GM18520 (cell line): ENCODE measurements around the gene HYAL2.
A peak's percentile ranks its signal among the peaks of the same experiment; 100 is the strongest.

Experiments
- ATAC-seq: cut with Tn5 transposase; IDR thresholded peaks from one replicate; pipeline ENCODE4 v1.9.1; 2021; ENCODE audit not compliant: unreplicated experiment

Gene HYAL2

GRCh38 chr3:50331364-50331907 is 8.9 kb upstream of the HYAL2 start:
- no peak for ATAC-seq

DNA sequence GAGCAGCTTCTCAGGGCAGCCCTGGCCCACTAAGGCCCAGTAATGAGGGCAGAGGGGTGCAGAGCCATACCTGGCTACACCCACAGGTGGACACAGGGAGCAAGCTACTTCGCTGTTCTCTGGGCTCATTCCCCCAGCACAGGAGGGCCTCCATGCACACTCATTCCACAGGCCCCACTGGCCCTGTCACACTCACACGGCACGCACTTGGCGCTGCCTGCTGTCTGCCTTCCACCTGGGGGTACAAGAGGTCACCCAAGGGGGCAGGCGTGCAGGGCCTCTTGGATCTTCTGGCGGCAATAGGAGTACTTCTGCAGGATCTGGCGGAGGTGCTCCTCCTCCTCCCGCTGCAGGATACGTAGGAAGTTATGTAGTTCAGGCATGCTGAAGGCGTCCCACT is 7.8 kb upstream of the HYAL2 start:
- ATAC-seq, result no peak

DNA sequence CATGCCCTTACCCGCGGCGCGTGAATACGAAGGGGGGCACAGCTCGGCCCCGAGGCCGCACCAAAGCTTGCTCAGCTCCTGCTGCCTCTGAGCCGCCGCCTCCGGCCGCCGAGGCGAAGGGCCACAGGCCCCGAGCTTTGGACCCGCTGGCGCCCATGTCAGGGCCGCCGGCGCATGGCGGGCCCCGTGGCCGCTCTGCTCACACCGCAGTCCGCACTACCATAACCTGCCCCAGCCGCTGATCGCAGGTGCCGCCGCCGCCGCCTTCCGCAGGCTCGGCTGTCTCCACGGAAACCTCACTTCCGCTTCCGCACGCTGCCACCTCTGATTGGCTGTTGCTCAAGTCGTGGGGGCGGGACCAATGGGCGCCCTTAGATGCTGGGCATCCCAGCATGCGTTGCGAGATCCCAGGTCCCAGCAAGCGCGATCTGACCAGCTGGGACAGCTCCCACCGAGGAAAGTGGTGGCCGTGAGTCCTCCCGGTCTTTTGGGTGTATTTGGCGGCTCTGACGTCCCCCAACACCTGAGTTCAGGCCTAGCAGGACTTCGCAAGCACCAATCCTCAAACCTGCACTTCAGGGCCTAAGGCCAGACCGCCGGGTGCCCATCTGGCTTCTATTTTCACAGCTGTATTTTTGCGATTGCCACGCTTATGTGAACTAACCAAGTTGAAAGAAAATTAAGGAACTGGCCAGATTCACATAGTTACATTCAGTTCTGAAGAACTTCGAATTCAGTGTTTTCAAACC is 5.6 kb upstream of the HYAL2 start, which contains the start of gene TUSC2:
Gene TUSC2, minus strand, starts transcription at position 281 of the 749 bp plus-strand sequence. Its CDS starts 124 bp downstream, at position 157.
- peak; percentile 76 for ATAC-seq

DNA sequence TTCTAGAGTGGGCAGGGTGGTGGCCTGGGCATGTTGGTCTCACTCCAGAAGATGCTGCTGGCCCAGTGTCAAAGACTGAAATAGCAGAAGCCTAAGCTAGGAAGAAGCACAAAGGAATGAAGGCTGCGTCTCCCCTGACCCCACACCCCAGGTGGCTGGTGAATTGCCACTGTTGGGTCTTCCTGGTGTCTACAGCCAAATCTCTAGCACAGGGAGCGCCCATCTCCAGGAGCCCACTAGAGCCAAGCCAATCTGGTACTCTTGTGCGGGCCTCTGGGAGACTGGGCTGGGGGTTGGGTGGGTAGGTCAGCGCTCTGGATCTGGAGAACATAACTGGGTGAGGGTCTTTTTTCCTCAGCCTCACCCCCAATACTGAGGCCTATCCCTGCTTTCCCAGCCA is 4.6 kb upstream of the HYAL2 start:
- ATAC-seq, result no peak

GRCh38 chr3:50326182-50326541 is 3.6 kb upstream of the HYAL2 start:
- no peak for ATAC-seq

DNA sequence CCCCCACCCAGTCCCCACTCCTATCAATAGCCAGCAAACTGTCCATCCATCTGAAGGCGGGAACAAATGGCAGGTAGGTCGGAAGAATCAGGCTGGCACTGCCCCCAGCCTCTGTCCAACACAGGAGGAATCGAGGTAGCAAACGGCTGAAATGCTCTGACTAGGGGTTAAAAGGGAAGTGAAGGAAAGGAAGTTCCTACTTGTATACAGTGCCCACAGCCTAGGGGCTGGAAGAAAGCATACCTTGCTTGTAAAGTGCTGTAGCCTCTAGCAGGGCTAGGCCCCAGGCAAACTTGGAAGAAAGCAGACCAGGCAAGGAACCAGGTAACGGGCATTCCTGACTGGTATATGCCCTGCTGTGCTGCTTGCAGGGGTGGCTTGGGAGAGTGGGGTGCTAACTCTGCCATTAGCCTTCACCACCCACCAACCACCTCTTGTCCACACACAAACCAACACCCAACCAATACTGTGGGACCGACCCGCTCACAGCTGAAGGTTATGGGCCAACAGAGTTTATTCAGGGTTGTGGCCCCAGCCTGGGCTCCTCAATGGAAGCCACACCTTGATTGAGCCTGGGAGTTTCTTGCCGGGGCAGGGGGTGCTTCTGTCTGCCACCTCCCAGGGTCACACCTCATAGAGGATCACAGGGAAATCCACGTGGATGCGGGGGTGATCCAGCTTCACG is 3.1 kb upstream of the HYAL2 start:
- no peak for ATAC-seq

GRCh38 chr3:50325113-50325480 is 2.6 kb upstream of the HYAL2 start:
- ATAC-seq, result no peak

- ATAC-seq, result no peak
Observed at GRCh38 chr3:50324351-50325112, 2.0 kb upstream of the HYAL2 start.

- no peak for ATAC-seq
Observed at GRCh38 chr3:50323614-50324199, 1.2 kb upstream of the HYAL2 start.

GRCh38 chr3:50323092-50323600 is 601 bp upstream of the HYAL2 start:
- no peak for ATAC-seq

- no peak for ATAC-seq
Observed at GRCh38 chr3:50322115-50322385, 495 bp downstream of the HYAL2 start.

DNA sequence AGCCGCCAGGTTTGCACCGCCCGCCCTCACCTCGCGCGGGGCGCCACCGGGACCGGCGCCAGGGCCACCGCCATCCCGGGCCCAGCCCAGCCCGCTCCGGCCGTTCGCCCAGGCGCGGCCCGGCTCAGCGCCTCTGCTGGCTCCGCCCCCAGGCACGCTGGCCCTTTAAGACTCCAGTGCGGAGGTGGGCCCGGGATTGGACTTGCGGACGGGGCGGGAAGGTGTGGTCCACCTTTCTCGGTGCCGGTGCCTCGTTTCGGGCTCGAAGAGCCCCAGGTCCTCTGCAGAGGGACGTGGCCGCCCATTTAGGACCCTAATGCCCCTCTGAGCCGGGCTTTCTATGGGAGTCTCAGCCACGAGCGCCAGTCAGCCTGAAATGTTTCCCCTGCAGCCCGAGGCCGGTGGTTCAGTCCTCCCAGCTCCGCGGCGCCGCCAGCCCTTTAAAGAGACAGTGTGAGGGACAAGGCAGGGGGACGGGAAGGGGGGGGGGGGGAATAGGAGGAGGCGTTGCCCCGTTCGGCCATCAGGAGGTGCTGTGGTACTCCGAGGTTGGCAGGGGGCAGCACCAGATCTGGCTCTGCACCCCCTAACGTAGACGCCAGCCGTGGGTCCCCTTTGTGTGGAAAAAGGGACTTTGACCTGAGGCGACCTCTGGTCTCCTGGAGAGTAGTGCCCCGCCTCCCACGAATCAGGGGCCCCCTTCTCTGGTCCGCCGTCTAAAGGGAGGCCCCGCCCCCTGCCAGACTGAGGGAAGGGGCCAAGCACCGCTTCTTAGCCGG is 1.0 kb downstream of the HYAL2 start:
- peak; percentile 36 for ATAC-seq

- peak; percentile 35 for ATAC-seq
Observed at GRCh38 chr3:50320853-50321335, 1.7 kb downstream of the HYAL2 start.

- ATAC-seq, result no peak
Observed at GRCh38 chr3:50319894-50320625, 2.5 kb downstream of the HYAL2 start.

DNA sequence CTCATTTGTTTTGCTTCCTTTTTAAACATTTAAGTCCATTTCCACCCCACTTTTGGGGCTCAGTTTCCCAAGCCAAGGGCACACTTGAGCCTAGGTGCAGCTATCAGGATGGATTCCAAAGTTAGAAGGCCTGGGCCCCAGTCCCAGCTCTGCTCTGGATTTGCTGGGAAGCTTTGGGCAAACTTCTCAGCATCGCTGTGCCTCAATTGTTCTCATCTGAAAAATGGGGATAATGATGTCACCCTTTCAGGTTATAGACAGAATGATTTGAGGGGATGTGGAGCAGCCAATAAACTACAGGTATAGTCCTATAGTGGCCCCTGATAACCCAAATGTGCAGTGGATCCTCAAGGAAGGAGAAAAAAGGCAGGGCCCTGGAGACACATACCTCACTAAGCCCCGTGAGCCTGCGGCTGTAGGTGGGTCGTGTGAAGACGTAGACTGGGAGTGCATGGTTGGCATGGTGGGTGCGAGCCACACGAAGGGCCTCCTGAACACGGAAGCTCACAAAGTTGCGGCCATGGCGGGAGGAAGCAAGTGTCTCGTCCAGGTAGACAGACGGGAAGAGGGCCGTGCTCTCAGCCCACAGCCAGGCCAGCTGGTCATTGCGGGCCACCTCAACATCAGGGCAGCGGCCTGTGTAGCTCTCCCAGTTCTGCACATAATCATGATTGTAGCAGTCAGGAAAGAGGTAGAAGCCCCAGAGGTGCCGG is 3.2 kb downstream of the HYAL2 start:
- no peak for ATAC-seq

DNA sequence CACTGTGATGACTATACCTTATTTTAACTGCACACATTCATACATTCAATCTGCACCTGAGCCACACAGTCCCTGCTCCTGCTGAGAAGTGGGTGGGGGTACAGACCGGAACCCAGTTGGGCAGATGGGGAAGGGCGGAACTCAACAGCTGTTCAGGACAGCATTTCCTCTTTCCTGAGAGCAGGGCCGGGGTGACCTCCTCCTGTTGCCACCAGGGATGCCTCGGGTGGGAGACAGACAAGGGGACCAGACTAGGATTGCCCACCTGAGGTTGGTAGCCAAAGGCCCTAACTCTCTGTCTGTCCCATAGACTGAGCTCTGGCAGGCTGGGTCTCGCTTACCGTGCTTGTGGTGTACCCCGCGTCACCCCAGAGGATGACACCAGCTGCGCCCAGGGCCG is 3.9 kb downstream of the HYAL2 start:
- no peak for ATAC-seq

- no peak for ATAC-seq
Observed at GRCh38 chr3:50318163-50318562, 4.4 kb downstream of the HYAL2 start.

GRCh38 chr3:50317300-50317699 is 5.2 kb downstream of the HYAL2 start:
- ATAC-seq, result no peak

- no peak for ATAC-seq
Observed at GRCh38 chr3:50316657-50317242, 5.8 kb downstream of the HYAL2 start.
